Fibroblast of the conjunctiva (primary cell): ENCODE results near the gene CD2AP.
"Not testable (repeated sequence)": the region's sequence is repeated elsewhere in the genome, so short reads cannot be mapped to it uniquely, and the experiment has no call there.

Experiments
- DNase-seq: peaks from one replicate; pipeline ENCODE4 v3.0.0-alpha.2; 2010; ENCODE audit warnings: low read depth

The CD2AP gene

DNA sequence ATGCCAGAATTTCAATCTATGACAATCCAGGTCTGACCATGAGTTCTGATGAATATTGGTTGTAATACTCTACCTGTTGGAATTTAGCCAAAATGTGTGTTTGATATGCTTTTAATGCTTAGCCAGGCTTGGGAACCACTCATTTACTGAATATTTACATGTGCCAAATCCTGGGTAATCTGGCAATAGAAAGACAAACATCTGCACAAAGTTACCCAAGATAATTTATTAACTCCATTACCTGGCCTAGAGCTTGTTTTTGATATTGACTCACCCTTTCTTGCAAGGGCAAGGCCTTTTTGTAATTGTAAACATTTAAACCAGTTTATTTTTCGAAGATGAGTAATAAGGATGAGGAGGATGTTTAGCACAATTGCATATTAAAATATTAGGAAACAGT, 13.5 kb upstream of the CD2AP start:
- no peak for DNase-seq

DNA sequence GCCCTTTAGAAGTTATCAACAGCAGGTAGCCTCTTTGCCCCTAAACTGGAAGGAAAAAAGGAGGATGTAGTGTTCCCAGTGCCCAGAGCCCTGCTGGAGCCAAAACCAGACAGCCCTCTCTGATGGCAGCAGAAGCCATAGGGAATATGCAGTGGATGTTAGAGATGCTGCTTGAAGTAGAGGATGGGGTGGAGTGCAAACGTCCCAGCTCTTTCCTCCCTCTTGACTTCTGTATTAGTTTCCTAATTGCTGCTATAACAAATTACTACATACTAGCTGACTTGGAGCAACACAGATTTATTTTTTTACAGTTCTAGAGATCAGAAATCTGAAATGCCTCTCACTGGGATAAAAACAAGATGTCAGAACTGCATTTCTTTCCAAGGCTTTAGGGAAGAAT, 12.5 kb upstream of the CD2AP start:
- DNase-seq = no peak

DNA sequence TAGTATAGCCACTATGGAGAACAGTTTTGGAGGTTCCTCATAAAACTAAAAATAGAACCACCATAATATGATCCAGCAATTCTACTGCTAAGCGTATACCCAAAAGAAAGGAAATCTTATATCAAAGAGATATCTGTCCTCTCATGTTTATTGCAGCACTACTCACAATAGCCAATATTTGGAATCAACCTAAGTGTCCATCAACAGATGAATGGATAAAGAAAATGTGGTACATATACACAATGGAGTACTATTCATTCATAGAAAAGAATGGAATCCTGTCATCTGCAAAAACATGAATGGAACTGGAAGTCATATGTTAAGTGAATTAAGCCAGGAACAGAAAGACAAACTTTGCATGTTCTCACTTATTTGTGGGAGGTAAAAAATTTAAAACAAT, 5.7 kb upstream of the CD2AP start:
- no peak for DNase-seq

DNA sequence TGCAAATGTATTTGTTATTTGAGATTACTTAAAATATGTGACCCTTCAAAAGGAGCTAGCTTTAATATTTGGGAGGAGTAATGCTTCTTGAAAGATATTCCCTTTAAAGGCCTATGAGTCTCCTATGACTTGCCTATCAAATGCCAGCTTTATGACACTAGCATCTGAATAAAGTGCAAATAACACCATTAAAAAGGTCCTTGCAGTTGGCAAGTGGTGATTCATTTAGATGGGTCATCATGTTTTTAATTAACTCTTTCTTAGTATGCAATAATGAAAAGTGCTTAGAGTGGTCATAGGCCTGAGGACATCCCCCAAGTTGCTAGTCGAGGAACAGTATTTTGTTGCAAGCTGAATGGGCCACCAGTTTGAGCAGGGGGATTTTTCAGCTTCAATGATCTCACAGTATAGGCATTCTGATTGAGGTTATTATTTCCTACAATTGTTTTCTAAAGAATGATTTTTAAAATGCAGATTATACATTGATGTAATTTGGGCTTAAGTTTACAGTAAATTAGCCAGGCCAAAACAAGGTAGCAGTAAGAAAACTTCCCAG, 3.7 kb upstream of the CD2AP start:
- no peak for DNase-seq

DNA sequence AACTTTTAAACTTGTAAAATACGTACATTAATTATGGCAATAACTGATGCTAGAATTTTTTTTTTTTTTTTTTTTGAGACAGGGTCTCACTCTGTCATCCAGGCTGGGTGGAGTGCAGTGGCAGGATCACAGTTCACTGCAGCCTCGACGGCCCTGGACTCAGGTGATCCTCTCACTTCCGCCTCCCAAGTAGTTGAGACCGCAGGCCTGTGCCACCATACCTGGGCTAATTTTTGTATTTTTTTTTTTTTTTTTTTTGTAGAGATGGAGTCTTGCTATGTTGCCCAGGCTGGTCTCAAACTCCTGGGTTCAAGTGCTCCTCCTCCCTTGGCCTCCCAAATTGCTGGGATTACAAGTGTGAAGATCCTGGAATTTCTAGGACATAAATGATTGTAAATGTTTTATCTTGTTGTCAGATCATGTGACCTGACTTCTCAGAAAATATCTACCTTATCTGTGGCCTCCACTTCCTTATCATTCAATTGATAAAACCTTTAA, 2.2 kb upstream of the CD2AP start:
- no peak for DNase-seq

DNA sequence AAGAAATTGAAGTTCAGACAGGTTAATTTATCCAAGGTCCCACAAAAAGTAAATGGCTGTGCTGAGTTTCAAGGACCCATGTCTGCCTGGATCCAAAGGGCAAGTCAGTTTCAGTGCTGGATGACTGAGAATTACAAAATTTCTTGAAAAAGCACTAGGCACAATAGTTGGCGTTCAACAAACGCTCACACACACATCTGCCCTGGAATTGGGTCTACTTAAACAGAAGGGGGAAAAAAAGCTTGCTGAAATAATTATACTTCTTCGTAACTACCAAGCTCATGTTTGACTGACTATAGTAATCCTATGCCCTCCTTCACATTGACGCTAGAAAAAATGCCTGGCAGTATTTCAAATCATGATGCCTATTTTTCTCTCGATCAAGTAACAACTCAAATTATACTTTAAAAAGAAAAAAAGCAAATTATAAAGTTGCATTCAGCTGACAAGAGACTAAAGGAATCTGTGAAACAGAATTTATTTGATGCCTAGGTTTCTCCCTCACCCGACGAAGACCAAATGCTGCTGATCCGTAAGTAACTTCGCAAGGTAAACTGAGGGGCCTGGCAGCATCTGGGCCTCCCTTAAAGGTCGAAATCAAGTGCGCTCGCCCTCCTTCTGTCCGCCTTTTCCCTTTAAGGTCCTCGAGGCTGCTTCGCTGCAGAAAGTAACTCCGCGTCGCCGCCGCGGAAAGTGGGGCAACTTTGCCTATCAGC, 650 bp upstream of the CD2AP start:
- no peak for DNase-seq

DNA sequence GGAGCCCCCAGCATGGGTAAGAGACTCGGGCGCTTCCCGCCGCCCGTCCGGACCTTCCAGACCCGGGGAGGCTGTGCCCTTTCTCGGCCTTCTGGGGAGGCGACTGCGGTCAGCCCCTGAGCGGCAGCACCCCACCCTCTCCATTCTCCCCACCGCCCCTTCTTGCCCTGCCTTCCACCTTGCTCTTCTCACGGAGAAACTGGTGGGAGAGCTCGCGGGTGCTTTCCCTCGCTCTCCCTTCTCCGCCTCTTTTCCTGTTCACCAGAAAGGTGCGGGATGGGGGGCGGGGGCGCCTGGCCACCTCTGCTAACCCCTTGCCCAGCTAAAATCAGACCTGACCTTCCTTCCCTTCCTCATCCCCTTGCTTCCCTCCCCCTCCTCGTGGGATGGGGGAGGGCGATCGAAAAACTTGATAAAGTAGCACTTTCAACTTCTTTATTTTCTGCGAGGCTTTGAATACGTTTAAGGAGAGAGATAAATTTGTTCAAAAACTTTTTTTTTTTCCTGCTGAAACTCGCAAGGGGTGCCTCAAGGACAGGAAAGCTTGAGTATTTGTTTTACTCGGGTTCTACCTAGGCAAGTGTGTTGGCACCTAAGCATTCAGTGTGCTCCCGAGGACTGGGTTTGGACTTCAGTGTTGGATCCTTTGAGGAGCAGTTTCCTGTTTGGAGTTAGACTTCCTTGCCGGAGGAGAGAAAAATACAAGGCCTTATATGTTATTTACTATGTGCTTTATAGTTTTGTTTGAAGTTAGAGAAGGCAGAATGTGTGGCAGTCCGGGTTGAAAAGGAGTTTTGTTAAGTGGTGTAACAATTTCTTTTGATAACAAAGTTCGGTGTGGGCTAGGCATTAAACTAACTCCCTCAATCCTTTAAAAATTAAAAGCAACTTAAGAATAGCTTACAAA, 897 bp downstream of the CD2AP start:
- no peak for DNase-seq

DNA sequence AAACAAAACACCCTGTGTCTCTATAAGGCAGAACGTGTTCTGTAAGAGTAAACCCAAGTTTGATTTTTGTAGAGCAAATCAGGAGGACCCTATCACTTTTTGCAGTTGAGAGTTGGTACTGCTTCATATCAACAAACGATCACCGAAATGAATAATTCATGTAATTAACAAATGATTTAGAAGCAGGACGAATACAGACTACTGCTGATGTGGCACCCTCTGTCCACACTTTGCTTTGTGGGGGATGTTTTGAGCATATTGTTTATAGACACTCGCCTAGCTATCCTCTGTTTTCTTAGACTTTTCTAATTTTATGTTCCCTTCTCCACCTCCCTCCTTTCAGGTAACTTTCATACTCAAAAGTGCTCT, 1.5 kb downstream of the CD2AP start:
- DNase-seq = no peak

- no peak for DNase-seq
Measured at GRCh38 chr6:47479874-47480273, 2.3 kb downstream of the CD2AP start.

- not testable (repeated sequence) for DNase-seq
Measured at GRCh38 chr6:47481213-47481612, 3.6 kb downstream of the CD2AP start.

DNA sequence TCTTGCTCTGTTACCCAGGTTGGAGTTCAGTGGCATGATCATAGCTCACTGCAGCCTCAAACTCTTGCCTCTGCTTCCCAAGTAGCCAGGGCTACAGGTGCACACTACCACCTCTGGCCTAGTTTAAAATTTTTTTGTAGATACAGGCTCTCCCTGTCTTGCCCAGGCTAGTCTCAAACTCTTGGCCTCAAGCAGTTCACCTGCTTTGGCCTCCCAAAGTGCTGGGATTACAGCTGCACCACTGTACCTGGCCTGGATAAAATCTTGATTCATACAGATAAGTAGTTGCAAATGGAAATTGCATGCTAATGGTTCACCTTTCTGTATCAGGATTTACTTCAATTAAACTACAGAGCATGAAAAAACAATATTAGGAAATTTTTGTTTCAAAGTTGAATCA, 4.2 kb downstream of the CD2AP start:
- DNase-seq = no peak

DNA sequence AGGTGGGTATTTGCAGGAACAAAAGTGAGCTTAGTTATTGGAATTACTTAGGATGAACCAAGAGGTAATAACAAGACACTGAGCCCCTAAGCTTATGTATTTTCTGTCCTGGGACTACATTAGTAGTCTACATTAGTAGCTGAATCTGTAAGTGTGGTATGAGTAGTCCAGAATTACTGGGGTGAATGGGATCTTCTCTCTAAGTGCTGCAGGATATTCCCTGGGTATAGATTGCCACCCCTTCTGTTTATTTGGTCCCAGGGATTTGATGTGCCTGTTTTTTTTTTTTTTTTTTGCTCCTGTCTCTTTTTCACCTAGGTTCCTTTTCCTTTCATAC, 5.9 kb downstream of the CD2AP start:
- DNase-seq = no peak

DNA sequence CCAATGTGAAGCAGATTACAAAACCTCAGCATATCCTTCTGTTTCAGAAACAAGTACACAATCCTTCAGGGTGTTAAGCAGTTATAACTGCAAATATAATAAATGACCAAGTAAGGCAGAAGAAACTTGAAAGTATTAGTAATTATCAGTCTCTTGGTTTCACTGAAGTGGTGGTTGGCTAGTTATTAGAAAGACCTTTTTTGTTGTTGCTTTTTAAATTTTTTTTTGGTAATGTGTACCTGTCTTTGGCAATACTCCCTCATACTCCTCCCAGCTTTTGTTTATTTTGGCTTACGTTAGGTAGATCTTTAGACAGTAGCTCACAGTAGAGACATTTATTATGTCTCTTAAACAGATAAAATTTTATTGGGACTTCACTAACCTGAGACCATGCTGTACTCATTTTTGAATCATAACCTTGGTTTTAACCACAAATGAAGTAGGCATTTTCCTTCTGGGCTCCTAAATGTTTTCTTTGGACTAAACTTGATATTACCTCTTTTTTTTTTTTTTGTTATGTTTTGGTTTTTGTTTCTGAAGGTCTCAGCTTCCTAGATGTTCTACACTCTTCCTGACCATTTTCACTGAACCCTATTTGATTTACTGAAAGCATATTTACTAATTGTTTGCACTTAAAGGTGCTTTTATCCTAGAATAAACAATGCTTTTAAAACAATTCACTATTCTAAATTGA, 6.4 kb downstream of the CD2AP start:
- DNase-seq = no peak

DNA sequence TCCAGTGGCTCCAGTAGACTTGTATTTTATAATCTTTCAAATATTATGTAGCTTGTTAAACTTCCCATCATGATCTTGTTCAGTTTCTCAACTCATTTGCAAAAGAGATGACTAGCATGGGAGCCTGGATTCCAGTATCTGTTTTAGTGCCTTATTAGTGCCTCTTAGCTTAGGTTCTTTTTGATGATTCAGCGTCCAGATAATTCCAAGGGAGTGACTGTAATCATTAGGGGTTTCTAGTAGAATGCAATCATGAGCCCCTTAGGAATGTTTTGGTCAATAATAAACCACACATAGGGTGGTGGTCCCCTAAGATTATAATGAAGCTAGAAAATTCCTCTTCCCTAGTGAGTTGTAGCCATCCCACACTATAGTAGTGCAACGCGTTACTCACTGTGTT, 7.0 kb downstream of the CD2AP start:
- DNase-seq = peak; percentile 24

DNA sequence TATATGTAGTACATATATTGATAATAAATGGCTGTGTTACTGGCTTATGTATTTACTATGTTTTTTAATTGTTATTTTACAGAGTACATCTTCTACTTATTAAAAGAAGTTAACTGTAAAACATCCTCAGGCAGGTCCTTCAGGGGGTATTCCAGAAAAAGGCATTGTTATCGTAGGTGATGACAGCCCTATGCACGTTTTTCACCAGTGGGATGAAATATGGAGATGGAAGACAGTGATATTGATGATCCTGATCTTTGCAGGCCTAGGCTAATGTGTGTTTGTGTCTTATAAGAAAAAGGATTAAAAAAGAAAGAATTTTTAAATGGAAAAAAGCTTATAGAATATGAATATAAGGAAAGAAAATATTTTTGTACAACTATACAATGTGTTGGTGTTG, 7.5 kb downstream of the CD2AP start:
- no peak for DNase-seq

DNA sequence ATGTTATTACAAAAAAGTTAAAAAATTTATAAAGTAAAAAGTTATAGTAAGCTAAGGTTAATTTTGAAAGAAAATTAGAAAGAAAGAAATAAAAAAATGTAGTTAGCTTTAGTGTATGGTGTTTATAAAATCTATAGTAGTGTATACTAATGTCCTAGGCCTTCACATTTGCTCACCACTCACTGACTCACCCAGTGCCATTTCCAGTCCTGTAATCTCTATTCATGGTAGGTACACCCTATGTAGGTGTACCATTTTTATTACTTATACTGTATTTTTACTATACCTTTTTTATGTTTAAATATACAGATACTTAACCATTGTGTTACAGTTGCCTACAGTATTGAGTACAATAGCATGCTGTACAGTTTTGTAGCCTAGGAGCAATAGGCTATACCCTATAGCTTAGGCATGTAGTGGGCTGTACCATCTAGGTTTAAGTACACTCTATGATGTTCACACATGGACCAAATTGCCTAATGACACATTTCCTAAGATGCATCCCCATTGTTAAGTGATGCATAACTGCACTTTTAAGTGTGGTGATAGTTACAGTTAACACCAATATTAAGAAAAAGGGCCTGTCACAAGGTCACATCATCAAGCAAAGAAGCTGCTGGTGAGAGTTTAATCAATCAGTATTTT, 8.0 kb downstream of the CD2AP start:
- no peak for DNase-seq

DNA sequence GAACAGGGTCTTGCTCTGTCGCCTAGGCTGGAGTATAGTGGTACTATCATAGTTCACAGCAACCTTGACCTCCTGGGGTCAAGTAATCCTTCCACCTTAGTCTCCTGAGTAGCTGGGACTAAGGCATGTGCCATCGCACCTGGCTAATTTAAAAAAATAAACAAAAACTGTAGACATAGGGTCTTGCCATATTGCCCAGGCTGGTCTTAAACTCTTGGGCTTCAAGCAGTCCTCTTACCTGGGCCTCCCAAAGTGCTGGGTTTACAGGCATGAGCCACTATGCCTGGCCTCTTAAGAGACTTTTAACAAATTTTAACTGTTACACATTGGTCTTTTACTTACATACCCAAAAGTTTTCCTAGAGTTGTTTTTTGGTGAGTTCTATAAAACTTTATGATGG, 12.4 kb downstream of the CD2AP start:
- DNase-seq = no peak

GRCh38 chr6:47490676-47491075, 13.1 kb downstream of the CD2AP start:
- DNase-seq = no peak

- no peak for DNase-seq
Measured at GRCh38 chr6:47492355-47492754, 14.8 kb downstream of the CD2AP start.

DNA sequence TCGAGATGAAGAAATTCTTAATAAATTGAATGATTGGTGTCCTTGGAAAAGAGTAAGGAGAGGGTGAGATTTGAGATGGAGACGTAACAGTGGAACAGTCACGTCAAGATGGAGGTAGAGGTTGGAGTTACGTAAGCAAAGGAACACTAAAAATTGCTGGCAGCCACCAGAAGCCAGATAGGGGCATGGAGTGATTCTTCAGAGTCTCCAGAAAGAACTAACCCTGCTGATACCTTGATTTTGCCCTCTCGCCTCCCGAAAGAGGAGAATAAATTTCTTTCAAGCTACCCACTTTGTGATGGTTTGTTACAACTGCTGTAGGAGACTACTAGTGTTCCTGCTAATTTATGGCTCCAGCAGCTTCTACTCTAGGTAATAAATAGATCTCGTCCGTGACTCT, 17.6 kb downstream of the CD2AP start:
- DNase-seq = no peak

DNA sequence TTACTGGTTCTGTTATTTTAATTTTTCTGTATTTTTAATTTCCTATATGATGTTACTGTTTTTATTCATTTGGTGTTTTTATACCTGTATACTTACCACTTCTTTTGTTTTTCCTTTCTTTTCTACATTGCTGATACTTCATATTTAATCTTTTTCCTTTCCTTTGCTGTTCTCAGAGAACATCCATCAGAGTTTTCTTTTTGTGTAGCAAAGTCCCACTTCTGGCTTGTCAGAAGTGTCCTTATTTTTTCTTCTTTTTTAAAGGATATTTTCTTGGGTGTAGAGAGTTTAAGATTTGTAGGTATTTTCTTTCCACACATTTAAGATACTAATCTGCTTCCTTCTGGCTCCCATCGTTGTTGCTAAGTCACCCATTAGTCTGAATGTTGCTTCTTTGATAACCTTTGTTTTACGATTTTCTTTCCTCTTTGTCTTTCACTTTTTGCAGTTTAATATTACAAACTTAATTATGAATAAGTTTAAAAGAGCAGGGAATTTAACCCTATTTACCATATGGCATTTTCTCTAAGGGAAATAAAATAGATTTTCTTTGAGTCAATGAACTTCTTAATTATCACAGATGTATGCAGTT, 18.5 kb downstream of the CD2AP start:
- no peak for DNase-seq
